Right lobe of liver (tissue), 6 donors: ENCODE measurements around the gene DPYSL3. TPM values are rescaled to one million over a fixed set of nuclear protein-coding genes. Genes with fewer than 3 reads are reported as not detected.

Experiments used
- ATAC-seq, 4 donors: fragments of 200-7000 bp; cut with Tn5 transposase; one replicate each; pipeline ENCODE4 v1.9.1; 2020; ENCODE audit warnings: mild to moderate bottlenecking in 4 of 4, moderate library complexity in 4 of 4
- DNase-seq, 3 donors: peaks; one replicate each; pipeline ENCODE4 v3.0.0-alpha.2; 2020
- H3K27ac ChIP-seq, 3 donors: fragments of 200-600 bp; one replicate each; pipeline ENCODE4 v1.8.0; 2022
- H3K27me3 ChIP-seq, 2 donors: fragments of 200-600 bp; one replicate each; pipeline ENCODE4 v1.8.0; 2022
- H3K36me3 ChIP-seq, 4 donors: fragments of 200-600 bp; sonication (generic) in 1 of 4; one replicate each; pipeline versions ENCODE4 v1.5.1 to v1.8.0; 2017 to 2022; ENCODE audit warnings: control low read depth in 1 of 4
- H3K4me1 ChIP-seq, 4 donors: fragments of 200-600 bp; sonication (generic) in 1 of 4; one replicate each; pipeline versions ENCODE4 v1.5.1 to v1.8.0; 2017 to 2022; ENCODE audit warnings: control low read depth in 1 of 4
- H3K4me3 ChIP-seq, 3 donors: fragments of 200-600 bp; one replicate each; pipeline ENCODE4 v1.8.0; 2022
- H3K9me3 ChIP-seq, 4 donors: fragments of 200-600 bp; sonication (generic) in 1 of 4; one replicate each; pipeline versions ENCODE4 v1.5.1 to v1.8.0; 2017 to 2022; ENCODE audit warnings: control low read depth in 1 of 4
- CTCF ChIP-seq, 4 donors: fragments of 200-600 bp in 3 of 4; fragments of 450-650 bp in 1 of 4; IDR thresholded peaks; one replicate each; pipeline versions ENCODE4 v1.5.1 to v1.8.0; 2016 to 2022; ENCODE audit warnings: antibody characterized with exemption in 4 of 4, mild to moderate bottlenecking in 2 of 4
- POLR2A ChIP-seq: fragments of 450-650 bp; IDR thresholded peaks from one replicate; pipeline ENCODE4 v1.6.1; 2017; ENCODE audit warnings: antibody characterized with exemption, mild to moderate bottlenecking
- WGBS: methylation state at CpG from one replicate; pipeline ENCODE4 v1.1.6; 2018; ENCODE audit warnings: low coverage, low lambda C conversion rate; ENCODE audit not compliant: insufficient coverage; ENCODE audit errors: missing lambda C conversion rate; 5-methylcytosine and 5-hydroxymethylcytosine counted together
- intact Hi-C, 2 donors: fragments of 100-400 bp; cut with DNase I; formaldehyde crosslinking; loops; one replicate each; pipeline versions ENCODE4 v1.11.2 to v1.14.1; 2022
- total RNA-seq, 6 experiments: library from RNA; depleted of rRNA in 2 of 6; stranded (reverse); fragments of >200 nt in 2 of 6; fragmentation: NEBNext Ultra II Directional in 3 of 6; extraction: Animal tissue kit (Norgen Biotek cat#: 25700) in 3 of 6; gene quantifications; one replicate each; pipeline versions ENCODE4 v1.1.0 to v1.2.4, GENCODE V29; 2016 to 2023
- donor health status: DM: no; HTN: yes; CAD: no.
- donor health status: DM: no; HTN: no; CAD: no.
- donor health status: DM: no; HTN: no; CAD: no.
- donor health status: DM: no; HTN: yes; CAD: no.
- donor health status: DM: no; HTN: yes; CAD: no.

The DPYSL3 gene
- total RNA-seq, 6 experiments from 2014 or later = 1.4 to 3.8 (median 2.3) TPM

- WGBS = 54% methylated on average over 7 of the region's 8 CpGs
- no peaks in the 10 kb centered on the region for H3K27me3 ChIP-seq
- intact Hi-C loops = no loop called here
- no peak for ATAC-seq
- H3K9me3 ChIP-seq = no peaks in the 10 kb centered on the region
- no peaks in the 10 kb centered on the region for H3K4me1 ChIP-seq
- no peak overlapping the region for H3K27ac ChIP-seq
- no peak for DNase-seq
- no peaks in the 10 kb centered on the region for H3K36me3 ChIP-seq
- TF ChIP-seq CTCF (IDR thresholded peaks at IDR 0.05) (no peak), POLR2A (no peak)
- H3K4me3 ChIP-seq = no peak overlapping the region
Observed at GRCh38 chr5:147410496-147411358, 99.1 kb downstream of the DPYSL3 start.

- no peak overlapping the region for H3K27ac ChIP-seq
- H3K27me3 ChIP-seq = no peaks in the 10 kb centered on the region
- no peak for TF ChIP-seq CTCF (IDR thresholded peaks at IDR 0.05)
- no peak for TF ChIP-seq POLR2A
- no peaks in the 10 kb centered on the region for H3K9me3 ChIP-seq
- no peaks in the 10 kb centered on the region for H3K36me3 ChIP-seq
- ATAC-seq (no peak), DNase-seq (no peak)
- no peak overlapping the region for H3K4me3 ChIP-seq
- no peaks in the 10 kb centered on the region for H3K4me1 ChIP-seq
- intact Hi-C loops = no loop called here
- WGBS = 72% methylated on average over 2 of the region's 2 CpGs
Observed at GRCh38 chr5:147408980-147409379, 100.9 kb downstream of the DPYSL3 start.

GRCh38 chr5:147407094-147407681 is 102.7 kb downstream of the DPYSL3 start:
- Histone ChIP-seq H3K9me3 (no peaks in the 10 kb centered on the region), H3K36me3 (no peaks in the 10 kb centered on the region), H3K4me1 (no peaks in the 10 kb centered on the region), H3K27me3 (no peaks in the 10 kb centered on the region), H3K27ac (no peak overlapping the region), H3K4me3 (no peak overlapping the region)
- TF ChIP-seq POLR2A (no peak), CTCF (IDR thresholded peaks at IDR 0.05) (no peak)
- no peak for DNase-seq
- 63% methylated on average over 8 of the region's 8 CpGs for WGBS
- peak in 1 of 4 donors; percentile 13 for ATAC-seq
- intact Hi-C loops = no loop called here

- H3K4me1 ChIP-seq = no peaks in the 10 kb centered on the region
- TF ChIP-seq POLR2A = no peak
- no peak for DNase-seq
- no peak overlapping the region for H3K4me3 ChIP-seq
- H3K9me3 ChIP-seq = no peaks in the 10 kb centered on the region
- H3K27ac ChIP-seq = no peak overlapping the region
- ATAC-seq = no peak
- intact Hi-C loops = no loop called here
- WGBS = no CpG with 5 or more reads among the region's 1 CpG
- H3K36me3 ChIP-seq = no peaks in the 10 kb centered on the region
- no peaks in the 10 kb centered on the region for H3K27me3 ChIP-seq
Observed at GRCh38 chr5:147406636-147407035, 103.2 kb downstream of the DPYSL3 start.

- 67% methylated on average over 1 of the region's 1 CpG for WGBS
- Histone ChIP-seq H3K27ac (no peak overlapping the region), H3K27me3 (no peaks in the 10 kb centered on the region), H3K36me3 (no peaks in the 10 kb centered on the region), H3K4me3 (no peak overlapping the region), H3K4me1 (no peaks in the 10 kb centered on the region), H3K9me3 (no peaks in the 10 kb centered on the region)
- intact Hi-C loops = no loop called here
- TF ChIP-seq POLR2A = no peak
- TF ChIP-seq CTCF (IDR thresholded peaks at IDR 0.05) = no peak
- ATAC-seq = no peak
- no peak for DNase-seq
Observed at GRCh38 chr5:147404706-147405105, 105.2 kb downstream of the DPYSL3 start.
